G401 (cell line): ENCODE measurements around the gene KIAA0513. TPM values are rescaled to one million over a fixed set of nuclear protein-coding genes. Genes with fewer than 3 reads are reported as not detected.

ENCODE experiments used
- DNase-seq: peaks from one replicate; pipeline ENCODE4 v3.0.0-alpha.2; 2015; ENCODE audit warnings: low spot score
- in situ Hi-C: cut with HindIII; loops from 2 replicates; pipeline ENCODE4 v1.10.0; 2016; ENCODE audit warnings: low sequenced_read_pairs, mixed read lengths
- total RNA-seq: library from RNA; depleted of rRNA; stranded (reverse); fragments of >200 nt; shearing (Covaris generic); gene quantifications from 2 replicates; pipeline ENCODE4 v1.2.3, GENCODE V29; 2014

KIAA0513 gene
- total RNA-seq, 1 experiment from 2014 or later = 10.5 TPM

GRCh38 chr16:85003725-85004586 is 23.6 kb upstream of the KIAA0513 start:
- in situ Hi-C loops = no loop called here

GRCh38 chr16:85004587-85005205 is 22.9 kb upstream of the KIAA0513 start:
- no peak for DNase-seq

More at GRCh38 chr16:85003725-85004586, 23.6 kb upstream of the KIAA0513 start:
- DNase-seq = no peak

GRCh38 chr16:85005285-85006069 is 22.1 kb upstream of the KIAA0513 start:
- peak; percentile 45 for DNase-seq
- in situ Hi-C loops = no loop called here

More at GRCh38 chr16:85004587-85005205, 22.9 kb upstream of the KIAA0513 start:
- in situ Hi-C loops = no loop called here

GRCh38 chr16:85006639-85007038 is 21.0 kb upstream of the KIAA0513 start:
- in situ Hi-C loops = no loop called here
- no peak for DNase-seq

- in situ Hi-C loops = no loop called here
Observed at GRCh38 chr16:85007496-85008214, 19.9 kb upstream of the KIAA0513 start.

GRCh38 chr16:85008271-85008670 is 19.3 kb upstream of the KIAA0513 start:
- in situ Hi-C loops = no loop called here
- no peak for DNase-seq

More at GRCh38 chr16:85007496-85008214, 19.9 kb upstream of the KIAA0513 start:
- DNase-seq = no peak

GRCh38 chr16:85010446-85010930 is 17.1 kb upstream of the KIAA0513 start:
- no peak for DNase-seq
- in situ Hi-C loops = loop anchor here (5.0 to 10.0 kb wide), 2 partner anchors 42 to 86 kb away; no protein-coding TSS in a partner anchor

- DNase-seq = peak; percentile 83
- in situ Hi-C loops = loop anchor here (5.0 to 10.0 kb wide), 2 partner anchors 41 to 86 kb away; no protein-coding TSS in a partner anchor
Observed at GRCh38 chr16:85010931-85011845, 16.4 kb upstream of the KIAA0513 start, which contains the start of gene ZDHHC7. ZDHHC7 (minus strand) TSS chr16:85011535; CDS start chr16:84990618, 20,917 bp downstream.

- DNase-seq = no peak
- in situ Hi-C loops = loop anchor here (5.0 to 10.0 kb wide), 2 partner anchors 40 to 87 kb away; no protein-coding TSS in a partner anchor
Observed at GRCh38 chr16:85011846-85012284, 15.7 kb upstream of the KIAA0513 start.

GRCh38 chr16:85014311-85014710 is 13.3 kb upstream of the KIAA0513 start:
- in situ Hi-C loops = loop anchor here (5.0 to 10.0 kb wide), 2 partner anchors 38 to 90 kb away; no protein-coding TSS in a partner anchor

GRCh38 chr16:85015481-85016187 is 12.0 kb upstream of the KIAA0513 start:
- DNase-seq = no peak
- in situ Hi-C loops = loop anchor here (10.0 kb wide), 1 partner anchor 91 kb away; no protein-coding TSS in a partner anchor

More at GRCh38 chr16:85014311-85014710, 13.3 kb upstream of the KIAA0513 start:
- DNase-seq = no peak

GRCh38 chr16:85017151-85017550 is 10.4 kb upstream of the KIAA0513 start:
- in situ Hi-C loops = loop anchor here (10.0 kb wide), 1 partner anchor 92 kb away; no protein-coding TSS in a partner anchor

GRCh38 chr16:85017633-85018032 is 10.0 kb upstream of the KIAA0513 start:
- in situ Hi-C loops = loop anchor here (10.0 kb wide), 1 partner anchor 93 kb away; no protein-coding TSS in a partner anchor
- no peak for DNase-seq

More at GRCh38 chr16:85017151-85017550, 10.4 kb upstream of the KIAA0513 start:
- DNase-seq = no peak

GRCh38 chr16:85018529-85019236 is 8.9 kb upstream of the KIAA0513 start:
- DNase-seq = no peak
- in situ Hi-C loops = loop anchor here (10.0 kb wide), 1 partner anchor 94 kb away; no protein-coding TSS in a partner anchor

GRCh38 chr16:85019659-85020245 is 7.8 kb upstream of the KIAA0513 start:
- DNase-seq = no peak
- in situ Hi-C loops = loop anchor here (10.0 kb wide), 1 partner anchor 95 kb away; no protein-coding TSS in a partner anchor
